NCI-H510A (cell line): ENCODE results near the gene THADA.

Source experiments
- DNase-seq: peaks from one replicate; lab custom pipeline; 2025; lab: John Stamatoyannopoulos, UW

Gene THADA

DNA sequence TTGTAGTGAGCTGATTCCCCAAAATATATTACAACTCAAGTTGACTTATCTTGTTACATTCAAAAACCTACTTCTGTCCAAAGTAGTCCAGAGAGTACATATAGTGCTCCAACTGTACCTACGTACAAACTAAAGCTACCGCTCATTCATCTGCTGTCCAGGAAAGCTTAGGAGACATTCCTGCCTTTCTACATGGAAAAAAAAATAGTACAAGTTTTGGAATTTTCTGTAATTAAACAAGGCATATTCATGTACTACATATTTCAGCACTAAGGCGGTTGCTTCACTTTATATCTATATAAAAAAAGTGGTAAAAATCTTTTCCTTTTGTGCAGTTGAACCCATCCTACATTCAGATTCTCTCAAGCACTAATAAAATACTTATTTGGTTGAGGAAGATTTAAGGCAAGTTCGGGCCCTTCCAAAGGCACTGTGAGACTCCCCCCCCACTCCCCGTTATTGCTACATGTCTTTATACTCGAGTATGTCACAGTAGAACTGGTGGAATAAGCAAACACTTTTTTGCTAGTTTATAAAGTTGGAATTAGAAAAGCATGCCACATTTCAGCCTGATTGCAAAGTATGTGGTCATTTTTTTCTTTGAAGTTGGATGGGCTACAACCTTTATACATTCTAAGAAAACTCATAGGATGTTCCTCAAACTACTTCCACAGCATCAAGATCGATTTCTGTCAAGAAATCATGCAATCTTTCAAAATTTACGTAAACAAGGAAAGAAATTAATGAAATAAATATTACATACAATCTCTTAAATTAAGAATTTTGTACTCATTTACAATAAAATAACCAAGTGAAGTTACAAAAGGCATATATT is 373.1 kb downstream of the THADA start:
- no peak for DNase-seq

DNA sequence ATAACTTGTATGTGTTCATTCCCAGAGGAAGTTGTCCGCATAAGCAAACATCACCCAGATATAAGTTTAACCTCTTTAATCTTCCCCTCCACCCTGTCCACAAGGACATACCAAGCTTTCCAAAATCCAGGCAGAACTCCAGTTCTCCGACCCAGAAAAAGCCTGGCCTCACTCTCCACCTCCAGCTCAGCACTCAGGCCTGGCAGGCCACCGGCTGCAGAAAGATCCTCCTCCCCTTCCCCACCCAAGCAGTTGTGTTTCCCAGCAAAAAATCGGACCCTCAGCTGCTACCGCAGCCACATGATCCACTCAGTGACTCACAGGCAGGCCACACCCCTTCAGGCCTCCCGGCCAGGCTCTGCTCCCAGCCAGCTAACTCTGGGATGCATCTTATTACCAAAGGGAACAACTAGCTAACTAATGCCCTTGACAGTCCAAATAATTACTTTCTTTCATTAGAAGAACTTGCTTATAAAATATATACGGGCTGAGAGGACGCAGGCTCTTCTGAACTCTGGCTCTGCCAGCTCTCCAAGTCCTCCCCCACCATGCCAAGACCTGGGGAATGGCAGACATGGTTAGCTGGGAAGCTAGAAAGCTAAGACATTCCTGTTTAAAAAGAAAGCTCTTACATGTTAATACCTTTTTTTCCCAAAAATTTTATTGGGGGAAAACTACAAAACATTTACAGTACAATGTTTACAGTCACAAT is 373.9 kb downstream of the THADA start:
- DNase-seq = peak; percentile 54

DNA sequence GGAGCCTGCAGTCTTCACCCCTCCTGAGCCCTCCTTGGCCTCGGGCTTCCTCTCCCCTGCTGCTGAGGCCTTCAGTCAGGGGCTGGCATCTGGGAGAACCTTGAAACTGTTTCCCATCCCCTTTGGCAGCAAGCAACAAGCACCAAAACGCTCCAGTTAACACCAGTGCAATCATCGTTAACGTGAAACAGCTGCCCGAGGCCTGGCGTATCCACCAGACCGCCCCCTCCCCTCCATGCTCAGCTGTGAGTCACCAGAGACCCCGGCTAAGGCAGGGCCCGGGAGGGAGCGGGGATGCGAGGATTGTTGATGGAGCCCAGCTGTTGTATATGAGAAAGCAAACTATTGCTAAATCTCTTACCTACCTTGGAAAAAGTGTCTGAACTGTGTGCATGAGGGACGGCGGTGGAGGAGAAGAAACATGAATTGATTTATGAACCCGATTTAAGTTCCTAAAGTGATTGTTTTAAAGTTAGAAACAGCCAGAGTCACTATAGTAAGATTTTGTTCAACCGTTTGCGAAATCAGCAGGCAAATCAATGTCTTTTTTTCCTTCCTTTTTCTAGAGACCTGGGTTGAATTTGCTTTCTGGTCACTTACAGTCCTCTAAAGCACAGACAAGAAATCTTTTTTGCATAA is 374.6 kb downstream of the THADA start:
- no peak for DNase-seq

DNA sequence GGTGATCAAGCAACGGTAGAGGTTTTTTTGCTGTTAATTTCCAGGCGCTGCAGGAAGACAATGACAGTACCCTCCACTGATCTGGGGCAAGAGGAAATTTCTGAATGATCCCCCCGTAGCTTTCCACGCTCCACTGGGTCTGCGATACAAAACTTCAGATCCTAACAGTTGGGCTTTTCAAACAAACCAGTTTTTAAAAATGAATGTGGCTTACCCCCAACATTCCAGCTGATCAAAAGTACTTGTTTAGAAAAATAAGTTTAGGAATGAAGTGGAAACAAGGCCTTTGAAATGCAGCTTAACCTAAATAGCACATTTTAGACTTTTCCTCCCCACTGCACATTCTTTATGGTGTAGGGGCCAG is 375.1 kb downstream of the THADA start:
- no peak for DNase-seq

DNA sequence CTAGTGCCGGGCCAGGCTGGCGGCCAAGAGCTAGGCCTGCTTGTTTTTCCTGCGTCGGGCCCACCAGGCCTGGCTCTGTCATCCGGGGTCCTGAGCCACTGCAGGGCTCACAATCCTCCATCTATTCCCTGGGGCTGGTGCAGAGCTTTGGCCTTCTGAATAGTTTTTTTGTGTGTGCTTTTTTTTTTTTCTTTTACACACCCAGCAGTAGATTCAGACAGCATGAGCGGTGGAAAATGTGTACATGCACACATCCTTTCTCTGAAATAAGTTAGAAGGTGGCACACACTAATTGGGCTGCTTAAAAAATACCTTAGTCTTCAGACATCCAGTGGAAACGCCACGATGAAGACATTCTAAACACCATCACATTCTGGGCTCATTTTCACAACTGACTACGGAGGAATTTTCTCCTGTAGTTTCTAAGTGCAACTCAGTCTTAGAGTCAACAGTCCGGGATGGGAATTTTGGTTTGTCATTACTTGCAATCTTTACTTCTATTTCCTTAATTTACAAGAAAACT is 375.5 kb downstream of the THADA start:
- no peak for DNase-seq

DNA sequence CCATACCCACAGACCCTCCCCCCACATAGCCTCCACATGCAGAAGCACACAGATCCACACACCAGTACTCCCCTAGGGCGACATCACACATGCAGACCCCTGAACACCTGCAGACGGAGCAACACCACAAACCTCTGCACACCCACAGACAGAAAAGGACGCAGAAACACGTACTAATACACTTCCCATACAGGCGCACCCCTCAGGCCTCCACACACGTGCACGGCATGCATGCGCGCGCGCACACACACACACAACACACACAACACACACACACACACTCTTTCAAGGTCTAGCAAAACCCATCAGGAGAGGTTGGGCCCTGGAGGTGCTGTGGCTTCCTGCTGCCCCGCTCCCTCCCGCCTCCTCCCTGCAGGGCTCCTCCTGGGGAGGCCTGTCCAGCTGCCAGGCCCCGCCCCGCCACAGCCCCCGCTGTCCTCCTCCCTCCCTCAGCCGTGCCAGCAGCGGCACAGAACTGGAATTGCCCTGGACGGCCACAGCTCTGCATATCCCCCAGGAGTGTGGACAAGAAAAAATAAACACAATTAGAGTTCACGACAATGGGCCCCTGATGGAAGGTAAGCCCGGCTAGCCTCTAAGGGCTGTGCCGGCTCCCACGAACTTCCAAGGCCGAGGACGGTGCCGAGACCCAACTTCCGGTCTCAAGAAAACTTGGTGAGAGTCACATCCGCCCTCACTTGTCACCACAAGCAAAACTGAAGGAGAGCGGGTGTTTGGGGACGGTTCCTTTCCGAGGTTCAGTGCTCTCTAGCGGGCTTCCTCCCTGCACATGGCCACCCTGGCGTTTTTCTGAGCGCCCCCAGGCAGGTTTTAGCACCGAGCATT is 376.2 kb downstream of the THADA start:
- peak; percentile 54 for DNase-seq

DNA sequence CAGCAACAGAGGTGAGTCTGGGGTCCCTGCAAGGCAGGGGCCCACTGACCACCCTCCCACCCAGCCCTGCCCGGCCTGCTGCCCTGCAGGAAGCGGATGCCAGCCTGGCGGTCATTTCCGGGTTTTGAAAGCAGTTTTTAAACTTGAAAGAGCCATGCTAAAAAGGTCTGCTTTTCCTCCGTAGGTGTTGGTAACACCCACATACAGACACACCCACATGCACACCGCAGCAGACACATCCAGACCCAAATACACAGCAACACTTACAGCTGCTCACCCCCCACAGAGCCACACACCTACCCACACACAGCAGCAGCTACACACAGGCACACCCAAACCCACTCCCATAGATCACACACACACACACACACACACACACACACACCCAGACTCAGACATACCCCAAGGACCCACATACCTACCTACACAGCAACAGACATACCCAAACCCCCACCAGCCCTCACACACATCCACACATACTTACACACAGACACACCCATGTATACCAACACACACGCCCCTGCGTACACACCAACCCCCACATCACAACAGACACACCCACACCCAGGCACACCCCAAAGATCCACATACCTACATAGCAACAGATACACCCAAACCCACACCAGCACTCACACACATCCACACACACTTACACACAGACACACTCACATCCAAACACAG is 377.0 kb downstream of the THADA start:
- DNase-seq = no peak

DNA sequence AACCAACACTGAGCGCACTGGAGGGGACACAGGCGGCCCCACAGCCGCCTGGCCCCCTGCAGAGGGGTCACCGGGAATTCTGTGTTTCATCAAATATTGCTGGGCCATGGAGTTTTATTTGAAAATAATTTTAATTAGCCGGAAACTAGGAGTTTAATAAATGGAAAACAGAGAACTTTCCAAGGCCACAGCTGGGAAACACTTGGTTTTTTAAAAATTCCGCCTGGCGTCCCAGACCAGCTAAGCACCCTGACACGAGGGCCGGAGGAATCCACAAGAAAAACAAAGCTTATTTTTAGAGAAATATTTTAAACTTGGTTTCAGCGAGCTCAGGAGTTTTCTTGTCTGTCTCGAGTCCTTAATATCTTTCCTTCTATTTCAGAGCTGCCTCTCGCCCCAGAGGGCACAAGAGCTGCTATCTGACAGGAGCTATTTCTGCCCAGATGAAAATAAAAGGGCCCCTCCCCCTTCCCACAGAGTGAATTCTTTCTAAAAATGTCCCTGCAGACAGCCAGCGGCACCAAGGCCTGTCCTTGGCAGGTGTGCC is 377.6 kb downstream of the THADA start:
- peak; percentile 28 for DNase-seq

DNA sequence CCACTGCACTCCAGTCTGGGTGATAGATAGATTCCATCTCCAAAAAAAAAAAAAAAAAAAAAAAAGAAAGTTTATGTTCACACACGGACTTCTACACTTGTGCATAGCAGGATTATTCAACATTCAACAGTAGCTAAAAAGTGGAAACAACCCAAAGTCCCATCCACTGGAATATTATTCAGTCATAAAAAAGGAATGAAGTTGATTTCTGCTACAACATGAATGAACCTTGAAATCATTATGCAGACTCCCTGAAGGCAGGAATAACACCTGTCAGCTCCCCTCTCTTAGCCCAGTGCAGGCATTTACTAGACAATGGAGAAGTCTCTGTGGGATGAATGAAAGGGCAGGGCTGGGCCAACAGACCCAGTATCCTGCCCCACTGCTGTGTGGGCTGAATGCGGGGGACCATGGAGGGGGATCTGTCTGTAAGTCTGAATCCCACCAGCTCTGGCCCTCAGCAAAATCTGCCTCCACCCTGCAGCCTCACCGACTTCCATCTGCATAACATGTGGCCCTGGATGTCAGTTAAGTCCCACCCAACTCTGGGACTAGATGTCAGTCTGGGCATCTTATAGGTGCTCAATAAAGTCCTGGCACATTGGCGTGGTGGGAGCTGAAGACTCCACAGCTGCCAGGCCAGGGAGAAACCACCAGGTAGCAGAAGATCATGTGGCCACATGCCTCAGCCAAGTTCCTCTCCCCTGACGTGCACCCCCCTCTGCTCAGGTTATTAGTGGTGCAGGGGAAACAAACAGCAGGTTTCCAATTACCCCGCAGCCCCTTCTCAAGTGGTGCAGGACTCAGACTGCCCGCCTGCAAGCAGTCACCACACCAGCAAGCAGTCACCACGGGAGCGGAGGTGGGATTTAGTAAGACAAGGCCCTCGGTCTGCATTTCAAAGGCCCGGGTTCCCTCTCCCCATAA is 378.3 kb downstream of the THADA start:
- DNase-seq = peak; percentile 70

DNA sequence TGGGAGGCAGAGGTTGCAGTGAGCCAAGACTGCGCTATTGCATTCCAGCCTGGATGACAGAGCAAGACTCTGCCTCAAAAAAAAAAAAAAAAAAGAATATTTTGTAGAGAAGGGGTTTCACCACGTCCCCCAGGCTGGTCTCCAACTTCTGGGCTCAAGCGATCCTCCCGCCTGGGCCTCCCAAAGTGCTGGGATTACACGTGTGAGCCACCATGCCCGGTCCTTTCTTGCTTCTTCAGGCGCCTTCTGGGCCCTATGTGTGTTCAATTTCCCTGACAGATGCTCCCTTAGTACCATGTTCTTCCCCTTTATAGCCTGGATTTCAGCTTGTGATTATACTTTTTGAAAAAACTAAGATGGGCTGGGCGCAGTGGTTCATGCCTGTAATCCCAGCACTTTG is 379.2 kb downstream of the THADA start:
- no peak for DNase-seq

DNA sequence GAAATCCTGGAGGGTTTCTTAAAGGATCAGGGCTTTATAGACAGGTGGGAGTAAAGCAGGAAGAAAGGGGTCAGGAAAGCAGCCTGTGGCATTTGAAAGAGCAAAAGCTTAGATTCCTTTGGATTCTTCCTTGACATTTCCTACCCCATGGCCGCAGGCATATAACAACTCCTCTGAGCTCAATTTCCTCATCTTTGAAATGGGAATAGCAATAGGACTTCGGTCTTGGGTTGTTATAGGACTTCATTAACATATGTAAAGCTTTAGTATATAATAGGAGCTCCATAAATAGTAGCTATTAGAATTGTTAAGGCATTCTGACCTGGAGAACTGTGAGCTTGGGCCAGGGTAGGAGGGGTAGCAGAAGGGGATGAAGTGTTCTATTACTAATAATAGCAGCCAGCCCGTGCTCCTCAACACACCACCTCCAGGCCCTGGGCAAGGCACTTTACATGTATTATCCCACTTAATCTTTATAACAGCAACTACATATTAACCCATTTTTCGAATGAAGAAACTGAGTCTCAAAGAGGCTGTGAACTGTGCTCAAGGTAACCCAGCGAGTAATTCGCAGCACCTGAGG is 380.1 kb downstream of the THADA start:
- no peak for DNase-seq

DNA sequence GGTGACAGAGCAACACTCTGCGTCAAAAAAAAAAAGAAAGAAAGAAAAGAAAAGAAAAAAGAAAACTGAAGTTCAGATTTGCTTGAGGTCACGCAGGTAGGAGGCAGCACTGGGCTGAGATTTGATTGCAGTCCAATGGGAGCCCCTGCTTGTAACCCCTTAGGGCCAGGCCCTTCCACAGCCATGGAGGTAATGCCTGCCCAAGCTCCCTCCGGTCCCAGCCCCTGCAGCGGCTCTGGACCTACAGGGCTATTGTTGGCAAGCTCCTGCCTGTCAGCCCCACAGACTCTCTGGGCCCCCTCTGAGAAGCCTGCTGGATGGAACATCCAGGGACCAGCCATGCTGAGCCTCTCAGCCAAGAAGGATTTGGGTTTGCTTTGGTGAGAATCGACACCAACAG is 381.6 kb downstream of the THADA start:
- DNase-seq = no peak

DNA sequence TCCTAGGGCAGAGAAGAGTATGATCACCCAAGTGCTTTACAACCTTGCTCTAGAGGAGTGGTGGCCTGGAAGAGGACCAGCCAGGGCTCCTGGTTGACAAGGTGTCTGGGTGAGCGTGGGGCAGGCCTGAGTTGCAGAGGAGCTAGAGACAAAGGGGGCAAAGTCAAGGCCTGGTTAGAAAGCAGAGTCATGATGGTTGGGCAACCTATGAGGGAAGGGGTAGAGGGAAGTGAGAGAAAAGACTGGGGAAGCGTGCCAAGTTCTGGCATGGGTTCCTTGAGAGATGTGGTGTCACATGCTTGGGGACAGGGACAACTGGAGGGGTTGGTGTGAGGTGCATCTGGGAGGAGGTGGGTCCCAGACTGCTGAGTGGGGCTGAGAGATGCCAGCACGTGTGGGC is 382.9 kb downstream of the THADA start:
- DNase-seq = no peak

DNA sequence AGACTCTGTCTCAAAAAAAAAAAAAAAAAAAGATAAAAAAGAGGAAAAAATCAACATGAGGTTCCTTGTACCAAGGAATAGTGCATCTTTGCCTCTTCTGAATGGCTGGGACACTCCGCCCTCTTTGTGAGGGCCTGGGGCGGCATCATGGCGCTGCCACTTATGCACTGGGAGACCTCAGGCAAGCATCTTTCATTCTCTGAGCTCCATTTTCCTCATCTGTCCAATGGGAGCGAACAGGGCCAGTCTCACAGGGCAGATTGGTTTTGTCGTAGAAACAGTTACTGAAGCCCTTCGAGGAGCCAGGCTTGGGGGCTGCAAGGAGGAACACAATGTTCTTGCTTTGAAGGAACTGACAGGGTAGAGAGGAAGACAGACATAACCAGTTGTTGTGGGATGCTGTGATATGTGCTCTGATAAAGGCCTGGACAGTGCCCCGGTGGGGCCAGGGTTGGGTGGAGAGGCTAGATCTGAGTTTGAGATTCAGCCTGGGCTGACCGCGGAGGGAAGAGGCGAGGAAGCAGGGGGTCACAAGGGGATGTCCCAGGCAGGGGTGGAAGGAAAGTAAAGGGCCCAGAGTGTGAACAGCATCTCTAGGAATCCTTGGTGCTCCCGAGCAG is 383.5 kb downstream of the THADA start:
- DNase-seq = no peak

DNA sequence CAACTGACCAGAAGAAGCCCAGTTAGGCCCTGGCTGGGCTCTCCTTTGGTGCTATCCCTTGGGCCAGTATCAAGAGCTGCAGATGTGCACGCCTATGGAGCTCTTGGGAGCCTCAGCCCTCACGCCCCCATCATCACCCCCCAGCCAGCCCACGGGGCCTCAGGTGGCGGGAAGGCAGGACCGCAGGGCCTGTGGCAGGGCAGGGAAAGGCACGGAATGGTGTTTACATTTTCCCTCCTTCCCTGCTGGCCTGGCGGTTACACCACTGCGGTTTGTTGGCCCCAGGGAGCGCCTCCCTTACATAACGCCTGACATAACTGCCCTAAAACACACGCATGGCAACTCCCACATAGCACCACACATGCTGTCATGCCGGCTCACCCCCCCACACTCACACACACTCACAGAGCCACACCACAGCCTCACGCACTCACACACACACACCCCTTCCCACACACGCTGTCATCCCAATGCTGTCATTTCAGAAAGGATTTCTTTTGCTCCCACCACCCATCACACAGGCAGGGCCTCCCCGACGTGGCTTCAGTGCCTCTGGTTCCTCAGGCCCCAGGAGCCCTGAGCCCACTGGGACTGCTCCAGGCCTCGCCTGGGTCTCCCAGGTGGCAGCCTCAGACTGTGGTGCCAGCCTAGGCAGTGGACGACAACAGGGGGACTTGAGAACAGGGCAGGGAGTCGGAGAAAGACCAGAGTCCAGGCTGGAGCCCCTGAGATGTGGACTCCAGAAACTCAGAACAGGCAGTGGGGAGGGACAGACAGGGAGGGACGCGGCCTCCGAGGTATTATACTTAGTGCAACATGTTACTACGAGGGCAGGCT is 385.2 kb downstream of the THADA start:
- no peak for DNase-seq

DNA sequence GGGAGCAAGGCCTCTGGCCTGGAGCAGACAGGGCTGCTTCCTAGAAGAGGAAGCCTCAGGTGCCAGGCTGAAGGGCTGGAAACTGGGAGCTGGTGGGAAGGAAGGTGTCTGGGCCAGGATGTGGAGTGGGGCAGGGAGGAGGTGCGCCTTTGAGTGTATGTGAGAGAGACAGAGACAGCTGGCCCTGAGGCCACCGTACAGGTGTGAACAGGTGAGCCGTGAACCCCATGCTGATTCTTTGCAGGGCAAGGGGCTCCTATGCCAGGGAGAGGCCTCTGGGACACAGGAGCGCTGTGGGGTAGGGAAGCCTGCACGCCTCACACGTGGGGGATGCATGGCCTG is 385.7 kb downstream of the THADA start:
- no peak for DNase-seq

DNA sequence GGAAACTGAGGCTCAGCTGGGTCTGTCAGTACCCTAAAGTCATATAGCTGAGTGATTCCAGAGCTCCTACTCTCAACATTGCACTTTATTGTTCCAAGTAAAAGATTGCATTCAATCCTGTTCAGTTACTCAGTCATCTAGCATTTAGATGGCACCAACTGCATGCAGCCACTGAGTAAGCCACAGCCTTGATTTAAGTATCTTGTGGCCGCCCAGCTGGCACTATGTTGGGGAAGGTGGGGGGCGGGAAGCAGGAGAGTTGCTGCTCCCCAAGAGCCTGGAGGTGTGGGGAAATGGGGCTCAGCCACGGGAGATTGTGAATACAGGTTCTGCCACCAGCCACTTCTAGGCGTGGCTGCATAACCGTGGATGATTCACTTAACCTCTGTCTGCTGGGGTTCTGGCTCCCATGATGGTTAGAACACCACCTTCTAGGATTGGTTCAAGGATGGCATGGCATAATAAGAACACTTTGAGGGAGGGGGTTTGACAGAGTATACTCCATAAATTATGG is 386.6 kb downstream of the THADA start:
- no peak for DNase-seq
